ENCODE data around the gene AP1G2. TPM values are rescaled to one million over a fixed set of nuclear protein-coding genes. Genes with fewer than 3 reads are reported as not detected.
A peak's percentile ranks its signal among the peaks of the same experiment; 100 is the strongest.

Gene AP1G2
- total and polyA plus RNA-seq, 2 of the 13 experiments (the other 11 are each of a cell fraction or from before 2014, with no cell fraction given), result 96.9 to 611 TPM

- TF ChIP-seq ZBTB20 (CRISPR knock-in tag; IDR thresholded peaks at IDR 0.05; ENCODE audit: borderline replicate concordance, low read depth) (no peak), ATF4 (CRISPR knock-in tag; IDR thresholded peaks at IDR 0.05) (no peak), HIVEP1 (CRISPR knock-in tag; IDR thresholded peaks at IDR 0.05) (0 out of 2 replicates have a peak, but pooled peaks have one; percentile 3), ZNF274 (CRISPR knock-in tag; IDR thresholded peaks at IDR 0.05) (no peak), NBN (conservative IDR thresholded peaks at IDR 0.05) (0 out of 2 replicates have a peak, but pooled peaks have one; percentile 85), SRF (IDR thresholded peaks at IDR 0.05; ENCODE audit: low read depth, low read length) (no peak), HOXD1 (CRISPR knock-in tag; IDR thresholded peaks at IDR 0.05) (no peak), ZNF839 (CRISPR knock-in tag; IDR thresholded peaks at IDR 0.05; ENCODE audit: borderline replicate concordance) (no peak), XRCC5 (optimal IDR thresholded peaks at IDR 0.05; ENCODE audit: low read length) (peak; percentile 17), KDM3A (CRISPR knock-in tag; IDR thresholded peaks at IDR 0.05; ENCODE audit: low read depth) (no peak), ZNF788 (CRISPR knock-in tag; IDR thresholded peaks at IDR 0.05; ENCODE audit: borderline replicate concordance) (no peak), HMG20B (CRISPR knock-in tag; conservative IDR thresholded peaks at IDR 0.05) (no peak), ZC3H13 (CRISPR knock-in tag; IDR thresholded peaks at IDR 0.05) (no peak)
Observed at GRCh38 chr14:23548351-23549318, 19.0 kb downstream of the AP1G2 start (continued).
